Measurements from ENCODE around the gene CCDC83.

CCDC83 gene

GRCh38 chr11:85939099-85940015, 84.2 kb downstream of the CCDC83 start:
- ChIA-PET CTCF (interaction anchor here (0.8 to 3.2 kb wide), 8 partner anchors 10 to 355 kb away, joined by 3 to 12 read pairs (median 6); partner anchors contain the start of gene CCDC83), POLR2A (interaction anchor here (0.6 kb wide), 1 partner anchor 152 kb away, joined by 4 read pairs; no protein-coding TSS in a partner anchor)
- TF ChIP-seq CTCF (IDR thresholded peaks at IDR 0.05; ENCODE audit: insufficient read depth, low read length, missing control alignments) = no peak
- H3K4me3 ChIP-seq (ENCODE audit: low read depth, low read length) = no peak overlapping the region
- DNase-seq (ENCODE audit: low read depth, low spot score) = no peak

GRCh38 chr11:85941380-85941973, 86.3 kb downstream of the CCDC83 start:
- POLR2A ChIA-PET = no interaction called here
- CTCF ChIA-PET = interaction anchor here (0.8 to 5.6 kb wide), 6 partner anchors 22 to 351 kb away, joined by 3 to 47 read pairs (median 4); no protein-coding TSS in a partner anchor
- H3K4me3 ChIP-seq (ENCODE audit: low read depth, low read length) = no peak overlapping the region
- TF ChIP-seq CTCF (IDR thresholded peaks at IDR 0.05; ENCODE audit: insufficient read depth, low read length, missing control alignments) = peak; percentile 66
- DNase-seq (ENCODE audit: low read depth, low spot score) = no peak

GRCh38 chr11:85945296-85945695, 90.1 kb downstream of the CCDC83 start:
- H3K4me3 ChIP-seq (ENCODE audit: low read depth, low read length) = no peak overlapping the region
- POLR2A ChIA-PET = no interaction called here
- CTCF ChIA-PET = interaction anchor here (2.3 to 5.6 kb wide), 2 partner anchors 90 to 347 kb away, joined by 9 to 47 read pairs; partner anchors contain the start of gene CCDC83
- no peak for DNase-seq (ENCODE audit: low read depth, low spot score)
- no peak for TF ChIP-seq CTCF (IDR thresholded peaks at IDR 0.05; ENCODE audit: insufficient read depth, low read length, missing control alignments)

GRCh38 chr11:85945788-85946187, 90.6 kb downstream of the CCDC83 start:
- ChIA-PET CTCF (interaction anchor here (1.2 to 5.6 kb wide), 5 partner anchors 8 to 346 kb away, joined by 3 to 47 read pairs (median 4); partner anchors contain the start of gene CCDC83), POLR2A (no interaction called here)
- H3K4me3 ChIP-seq (ENCODE audit: low read depth, low read length) = no peak overlapping the region
- DNase-seq (ENCODE audit: low read depth, low spot score) = no peak
- TF ChIP-seq CTCF (IDR thresholded peaks at IDR 0.05; ENCODE audit: insufficient read depth, low read length, missing control alignments) = no peak

GRCh38 chr11:85946221-85946620, 91.0 kb downstream of the CCDC83 start:
- CTCF ChIA-PET = interaction anchor here (1.2 to 5.6 kb wide), 4 partner anchors 8 to 346 kb away, joined by 3 to 47 read pairs (median 4); no protein-coding TSS in a partner anchor
- DNase-seq (ENCODE audit: low read depth, low spot score) = no peak
- H3K4me3 ChIP-seq (ENCODE audit: low read depth, low read length) = no peak overlapping the region
- POLR2A ChIA-PET = no interaction called here
- no peak for TF ChIP-seq CTCF (IDR thresholded peaks at IDR 0.05; ENCODE audit: insufficient read depth, low read length, missing control alignments)

Measured in AG04449 (cell line).